WI38 (cell line): ENCODE data around the gene IVL.

Experiments
- H3K4me3 ChIP-seq: 2 replicates; pipeline ENCODE4 v1.5.1; 2011; ENCODE audit warnings: low read depth, mild to moderate bottlenecking, control low read depth, low read length
- CTCF ChIP-seq: IDR thresholded peaks from 2 replicates; pipeline ENCODE4 v1.5.1; 2012; ENCODE audit warnings: low read depth, mild to moderate bottlenecking, control low read depth, low read length

The IVL gene

GRCh38 chr1:152880907-152881306, 27.4 kb upstream of the IVL start:
- TF ChIP-seq CTCF, result no peak

DNA sequence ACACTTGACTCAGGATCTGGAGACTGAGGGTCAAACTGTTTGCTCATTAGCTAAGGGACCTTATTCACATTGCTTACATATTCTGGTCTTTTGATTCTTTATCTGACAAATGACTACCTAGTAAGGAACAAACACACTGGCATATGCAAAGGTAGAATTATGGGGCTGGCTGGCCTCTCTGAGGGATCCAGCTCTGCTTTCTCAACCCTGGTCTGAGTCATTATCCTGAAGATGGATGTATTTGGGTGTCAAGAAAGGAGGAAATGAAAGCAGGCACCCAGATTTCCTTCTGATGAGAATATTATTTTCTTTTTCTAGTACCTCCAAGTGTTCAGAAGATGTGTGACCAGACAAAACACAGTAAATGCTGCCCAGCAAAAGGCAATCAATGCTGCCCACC, 24.3 kb upstream of the IVL start:
- TF ChIP-seq CTCF, result no peak
- H3K4me3 ChIP-seq, result no peak overlapping the region

More at GRCh38 chr1:152880907-152881306, 27.4 kb upstream of the IVL start:
- H3K4me3 ChIP-seq, result no peak overlapping the region

- TF ChIP-seq CTCF, result no peak
- H3K4me3 ChIP-seq, result no peak overlapping the region
Measured at GRCh38 chr1:152884506-152884905, 23.8 kb upstream of the IVL start.

DNA sequence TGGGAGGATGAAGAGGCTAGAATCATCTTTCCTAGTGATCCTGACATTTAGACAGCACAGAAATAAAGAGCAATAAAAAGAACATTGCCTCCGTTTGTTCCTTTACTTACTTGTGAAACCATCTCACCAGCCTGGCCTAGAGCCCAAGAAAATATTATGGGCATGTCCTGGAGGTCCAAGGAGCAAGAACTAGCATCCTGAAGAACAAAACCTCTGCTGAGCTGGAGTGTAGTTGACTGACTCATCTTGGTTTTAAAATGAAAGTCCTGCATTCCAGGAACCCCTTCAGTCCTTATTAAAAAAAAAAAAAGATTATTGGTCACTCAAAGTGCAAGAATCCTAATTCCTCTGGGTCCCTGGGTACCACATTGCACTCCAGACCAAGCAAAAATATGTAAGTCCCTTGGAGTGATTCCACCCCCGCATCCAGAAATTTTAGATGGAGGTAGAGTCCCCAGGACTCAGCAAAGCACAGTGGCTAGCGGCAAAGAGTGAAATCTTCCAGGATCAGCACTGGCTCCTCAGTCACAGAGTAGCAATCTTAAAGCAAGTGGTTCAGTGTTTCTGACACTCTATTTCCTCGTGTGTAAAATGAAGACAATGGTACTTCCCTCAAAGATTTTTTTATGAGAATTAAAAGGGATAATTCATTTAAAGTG, 23.3 kb upstream of the IVL start:
- no peak for TF ChIP-seq CTCF
- no peak overlapping the region for H3K4me3 ChIP-seq

DNA sequence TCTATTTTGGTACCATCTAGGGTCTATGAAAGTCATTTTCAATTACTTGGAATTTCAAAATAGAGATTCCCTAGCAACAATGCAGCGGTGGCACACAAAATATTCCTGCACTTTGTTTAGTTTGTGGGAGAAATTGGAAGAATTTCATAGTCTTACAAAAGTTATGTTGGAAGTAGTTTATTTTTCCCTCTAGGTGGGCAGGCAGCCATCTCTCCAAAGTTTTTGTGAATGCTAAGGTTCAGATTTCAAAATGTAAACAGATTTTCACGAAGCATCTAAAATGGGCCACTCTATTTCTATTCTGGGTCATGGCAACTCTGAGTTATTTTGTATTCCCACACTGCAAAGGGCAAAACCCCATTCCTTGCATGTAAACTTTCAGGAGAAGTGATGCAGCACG, 22.3 kb upstream of the IVL start:
- TF ChIP-seq CTCF, result no peak
- H3K4me3 ChIP-seq, result no peak overlapping the region

DNA sequence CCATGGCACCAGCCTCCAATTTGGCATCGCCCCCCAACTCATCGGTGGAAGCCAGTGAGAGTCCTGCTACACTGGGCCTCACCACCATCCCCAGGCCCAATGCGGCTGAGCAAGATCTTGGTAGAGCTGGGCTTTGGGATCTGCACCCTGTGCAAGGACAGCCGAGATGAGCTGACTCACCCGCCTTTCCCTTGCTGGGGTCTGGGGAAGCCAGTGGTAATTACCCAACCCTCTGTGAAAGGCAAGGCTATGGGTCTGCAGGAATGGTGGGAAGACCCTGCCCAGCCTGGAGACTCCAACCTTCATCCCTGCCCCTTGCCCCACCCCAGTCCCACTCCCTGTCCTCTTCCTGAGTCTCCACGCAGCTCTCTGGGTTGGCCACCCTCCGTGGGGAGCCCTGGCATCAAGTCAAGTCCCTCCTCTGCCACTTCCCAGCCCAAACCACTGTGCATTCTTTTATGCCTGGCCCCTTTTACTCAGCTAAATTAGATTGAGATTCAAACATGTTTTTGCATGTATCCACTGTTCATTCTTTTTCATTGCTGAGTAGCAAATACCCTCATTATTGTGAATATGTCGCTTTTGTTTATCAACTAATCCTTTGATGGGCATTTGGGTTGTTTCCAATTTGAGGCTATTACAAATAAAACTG, 21.5 kb upstream of the IVL start:
- TF ChIP-seq CTCF, result no peak

DNA sequence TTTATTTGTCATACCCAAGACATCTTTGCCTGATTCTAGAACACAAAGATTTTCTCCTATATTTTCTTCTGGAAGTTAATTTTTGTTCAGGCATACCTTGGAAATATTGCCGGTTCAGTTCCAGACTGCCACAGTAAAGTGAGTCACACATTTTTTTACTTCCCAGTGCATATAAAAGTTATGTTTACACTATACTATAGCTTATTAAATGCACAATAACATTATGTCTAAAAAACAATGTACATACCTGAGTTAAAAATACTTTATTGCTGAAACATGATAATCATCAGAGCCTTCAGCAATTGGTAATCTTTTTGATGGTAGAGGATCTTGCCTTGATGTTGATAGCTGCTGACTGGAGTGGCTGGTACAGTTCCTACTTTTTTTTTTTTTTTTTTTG, 20.2 kb upstream of the IVL start:
- H3K4me3 ChIP-seq, result no peak overlapping the region
- TF ChIP-seq CTCF, result no peak

More for the DNA sequence above, 21.5 kb upstream of the IVL start:
- H3K4me3 ChIP-seq, result no peak overlapping the region
